ENCODE results near the gene DNAJB13.
"Not testable (repeated sequence)": the region's sequence is repeated elsewhere in the genome, so short reads cannot be mapped to it uniquely, and the experiment has no call there.

The DNAJB13 gene

GRCh38 chr11:73978576-73979086 is 27.8 kb downstream of the DNAJB13 start:
- DNase-seq = no peak

- peak; percentile 67 for DNase-seq
These were observed 29.5 kb downstream of the DNAJB13 start for GRCh38 chr11:73980001-73980961.

- DNase-seq = no peak
These were observed 30.4 kb downstream of the DNAJB13 start for GRCh38 chr11:73981051-73981805.

- DNase-seq = peak; percentile 90
These were observed 31.8 kb downstream of the DNAJB13 start, which contains the start of gene UCP2 for GRCh38 chr11:73982595-73982989. Gene UCP2 (minus strand): TSS chr11:73982843. CDS start chr11:73978378, 4,465 bp downstream.

GRCh38 chr11:73982990-73983740 is 32.3 kb downstream of the DNAJB13 start:
- DNase-seq = peak; percentile 96

- DNase-seq = peak; percentile 62
These were observed 33.1 kb downstream of the DNAJB13 start for GRCh38 chr11:73983741-73984538.

- not testable (repeated sequence) for DNase-seq
These were observed 34.8 kb downstream of the DNAJB13 start for GRCh38 chr11:73985661-73986060.

GRCh38 chr11:73988227-73988626 is 37.4 kb downstream of the DNAJB13 start:
- DNase-seq = no peak

GRCh38 chr11:73989156-73989555 is 38.3 kb downstream of the DNAJB13 start:
- DNase-seq = no peak

- DNase-seq = no peak
These were observed 39.9 kb downstream of the DNAJB13 start for GRCh38 chr11:73990730-73991129.

- no peak for DNase-seq
These were observed 40.7 kb downstream of the DNAJB13 start for GRCh38 chr11:73991471-73992006.

GRCh38 chr11:73995247-73995646 is 44.4 kb downstream of the DNAJB13 start:
- DNase-seq = no peak

GRCh38 chr11:73995731-73996130 is 44.9 kb downstream of the DNAJB13 start:
- DNase-seq = no peak

- no peak for DNase-seq
These were observed 45.4 kb downstream of the DNAJB13 start for GRCh38 chr11:73996161-73996747.

GRCh38 chr11:73997120-73997770 is 46.4 kb downstream of the DNAJB13 start:
- no peak for DNase-seq

GRCh38 chr11:73998846-73999575 is 48.2 kb downstream of the DNAJB13 start:
- no peak for DNase-seq

- DNase-seq = no peak
These were observed 48.9 kb downstream of the DNAJB13 start for GRCh38 chr11:73999581-74000306.

- no peak for DNase-seq
These were observed 49.7 kb downstream of the DNAJB13 start for GRCh38 chr11:74000307-74001133.

Measured in femur (tissue), 1 donor.